Heart left ventricle (tissue), 16 donors: Measurements from ENCODE around the gene RPS2. TPM values are rescaled to one million over a fixed set of nuclear protein-coding genes. Genes with fewer than 3 reads are reported as not detected.
A peak's percentile ranks its signal among the peaks of the same experiment; 100 is the strongest.

ENCODE experiments used
- ATAC-seq, 4 donors: fragments of 200-7000 bp; cut with Tn5 transposase; one replicate each; pipeline ENCODE4 v1.9.1; 2020 to 2022; ENCODE audit warnings: moderate library complexity in 4 of 4, mild to moderate bottlenecking in 3 of 4, moderate number of reproducible peaks in 1 of 4
- DNase-seq, 5 donors: peaks; one replicate each; pipeline ENCODE4 v3.0.0-alpha.2; 2020
- H3K27ac ChIP-seq, 12 donors: fragments of 200-600 bp; sonication (generic) in 4 of 12; one replicate each; pipeline versions ENCODE4 v1.5.0 to v1.8.0; 2016 to 2022; ENCODE audit warnings: mild to moderate bottlenecking in 2 of 12
- H3K27me3 ChIP-seq, 9 donors: fragments of 200-600 bp; sonication (generic) in 2 of 9; one replicate each; pipeline versions ENCODE4 v1.5.1 to v1.8.0; 2016 to 2022; ENCODE audit warnings: mild to moderate bottlenecking in 3 of 9
- H3K36me3 ChIP-seq, 9 donors: fragments of 200-600 bp; sonication (generic) in 2 of 9; one replicate each; pipeline versions ENCODE4 v1.5.0 to v1.8.0; 2018 to 2022; ENCODE audit warnings: mild to moderate bottlenecking in 2 of 9
- H3K4me1 ChIP-seq, 12 donors: fragments of 200-600 bp; sonication (generic) in 4 of 12; one replicate each; pipeline versions ENCODE4 v1.5.0 to v1.8.0; 2016 to 2022; ENCODE audit warnings: mild to moderate bottlenecking in 3 of 12
- H3K4me3 ChIP-seq, 12 donors: fragments of 200-600 bp; sonication (generic) in 4 of 12; one replicate each; pipeline versions ENCODE4 v1.5.0 to v1.8.0; 2017 to 2022; ENCODE audit warnings: mild to moderate bottlenecking in 9 of 12, moderate library complexity in 4 of 12
- H3K9me3 ChIP-seq, 12 donors: fragments of 200-600 bp; sonication (generic) in 4 of 12; one replicate each; pipeline versions ENCODE4 v1.5.0 to v1.8.0; 2016 to 2022; ENCODE audit warnings: mild to moderate bottlenecking in 1 of 12
- POLR2A ChIP-seq, 2 donors: fragments of 450-650 bp; IDR thresholded peaks; one replicate each; pipeline ENCODE4 v1.6.1; 2017; ENCODE audit warnings: antibody characterized with exemption in 2 of 2, mild to moderate bottlenecking in 2 of 2, moderate library complexity in 2 of 2
- WGBS, 4 donors: extraction: QIAGEN DNeasy Blood & Tissue Kit in 2 of 4; methylation state at CpG; one replicate each; pipeline versions ENCODE4 v1.1.5 to v1.1.7; 2013 to 2018; 5-methylcytosine and 5-hydroxymethylcytosine counted together
- intact Hi-C, 10 donors: fragments of 100-400 bp; cut with DNase I; formaldehyde crosslinking; loops; one replicate each; pipeline versions ENCODE4 v1.11.1 to v1.14.2; 2022
- polyA plus RNA-seq, 2 donors: library from polyadenylated mRNA; stranded (reverse); fragments of 200-250 nt; gene quantifications; one replicate each; pipeline ENCODE4 v1.2.3, GENCODE V29; 2013
- total RNA-seq, 9 donors: library from RNA; depleted of rRNA in 2 of 9; stranded (reverse); fragments of >200 nt in 2 of 9; fragmentation: NEBNext Ultra II Directional in 3 of 9; extraction: Animal tissue kit (Norgen Biotek cat#: 25700) in 3 of 9; gene quantifications; one replicate each; pipeline versions ENCODE4 v1.1.0 to v1.2.4, GENCODE V29; 2016 to 2023
- TF ChIP-seq, protein P1 (sequence below), 12 donors: fragments of 200-600 bp; sonication (generic) in 4 of 12; IDR thresholded peaks; one replicate each; pipeline versions ENCODE4 v1.5.0 to v1.8.0; 2018 to 2022; ENCODE audit warnings: antibody characterized with exemption in 12 of 12, mild to moderate bottlenecking in 5 of 12
- donor health status: ischemic (EF 13 %, LVEDD 7.1; RV severe dilation, severe dysfunction).
- donor health status: healthy with polysubstance abuse.
- donor health status: DM: no; HTN: yes; CAD: no.
- donor health status: DM: no; HTN: no; CAD: no.
- donor health status: ischemic (EF 25% LVEDD 6.9; RV normal size, moderate dysfunction).
- donor health status: ischemic (EF 25% LVEDD 5.7; RV mildly dilated, moderate dysfunction).
- donor health status: healthy.
- donor health status: DM: yes; HTN: yes; CAD: no.
- donor health status: ischemic (EF 35%, LVEDD 5.7; RV mildly dilated, moderate dysfunction).
- donor health status: nonischemic (EF 11% LVEDD 7.7; RV severe dilation, severe dysfunction).
- donor health status: DM: yes; HTN: yes; CAD: no.
- donor health status: PGD.
- donor health status: ischemic (EF 29% LVEDD 5.4; RV normal size, mild dysfunction).
- donor health status: nonischemic (EF 23%, LVEDD 6.1; RV moderate dilation, normal function).

Gene RPS2
- total and polyA plus RNA-seq, 11 donors = 673 to 2,484 (median 1,002) TPM

DNA sequence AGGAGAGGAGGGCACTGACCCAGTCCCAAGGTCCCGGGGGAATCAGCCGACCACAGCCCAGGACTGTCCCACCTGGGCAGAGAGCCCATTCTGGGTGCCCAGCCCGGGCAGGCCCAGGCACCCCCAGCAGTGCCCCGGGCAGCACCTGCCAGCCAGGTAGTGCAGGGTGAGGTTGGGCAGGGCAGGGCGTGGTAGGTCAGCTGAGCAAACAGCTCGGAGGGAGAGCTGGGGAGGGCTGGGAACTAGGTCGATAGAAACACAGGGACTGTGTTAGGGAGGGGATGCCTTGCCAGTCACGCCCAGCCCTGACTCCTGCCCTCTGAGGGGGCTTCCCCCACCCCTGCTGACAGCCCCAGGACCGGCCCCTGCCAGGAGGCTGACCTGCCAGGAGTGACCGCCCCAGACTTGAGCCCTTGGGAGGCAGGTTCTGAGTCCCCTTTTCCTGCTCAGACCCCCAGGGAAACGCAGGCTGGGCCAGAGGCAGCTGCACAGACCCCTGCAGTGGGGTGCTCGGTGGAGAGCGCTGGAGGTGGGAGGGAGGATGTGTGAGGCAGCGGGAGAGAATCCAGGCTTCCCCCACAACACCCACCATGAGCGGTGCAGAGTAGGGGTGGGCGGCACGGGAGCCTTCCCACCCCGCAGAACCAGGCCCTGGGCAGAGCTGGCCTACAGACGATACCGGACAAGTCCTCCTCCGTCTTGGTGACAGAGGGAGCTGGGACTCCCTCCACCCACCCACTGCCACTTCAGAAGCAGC lies 51.1 kb downstream of the RPS2 start:
- H3K27me3 ChIP-seq = peaks cover 14 to 68% (median 42%) of the 10 kb centered on the region in 9 donors

DNA sequence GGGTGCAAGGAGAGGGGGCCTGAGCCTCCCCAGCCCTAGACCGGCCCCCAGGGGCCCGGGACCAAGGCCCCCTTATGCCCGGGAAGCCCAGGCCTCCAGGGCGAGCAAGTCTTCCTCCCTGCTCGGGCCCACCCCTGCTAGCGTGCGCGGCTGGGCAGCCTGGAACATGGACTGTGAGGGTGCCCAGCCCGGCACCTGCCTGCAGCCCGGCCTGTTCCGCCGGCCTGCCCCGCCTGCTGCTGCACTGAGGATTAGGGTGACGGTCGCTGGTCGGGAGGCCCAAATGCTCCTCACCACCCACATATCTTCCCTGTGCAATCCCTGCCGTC lies 52.4 kb downstream of the RPS2 start:
- ATAC-seq (no peak), DNase-seq (no peak)
- no peaks in the 10 kb centered on the region for H3K4me1 ChIP-seq
- H3K27me3 ChIP-seq = peaks cover 10 to 70% (median 39%) of the 10 kb centered on the region in 9 donors
- intact Hi-C loops = loop anchor here in 1 of 10 donors (5.0 kb wide), 1 partner anchor 35 kb away; no protein-coding TSS in a partner anchor
- WGBS, 4 donors = 80 to 87% (median 86%) methylated on average over 13 to 17 of the region's 17 CpGs
- no peaks in the 10 kb centered on the region for H3K36me3 ChIP-seq
- H3K4me3 ChIP-seq = no peak overlapping the region
- H3K9me3 ChIP-seq = no peaks in the 10 kb centered on the region
- TF ChIP-seq, protein P1, sequence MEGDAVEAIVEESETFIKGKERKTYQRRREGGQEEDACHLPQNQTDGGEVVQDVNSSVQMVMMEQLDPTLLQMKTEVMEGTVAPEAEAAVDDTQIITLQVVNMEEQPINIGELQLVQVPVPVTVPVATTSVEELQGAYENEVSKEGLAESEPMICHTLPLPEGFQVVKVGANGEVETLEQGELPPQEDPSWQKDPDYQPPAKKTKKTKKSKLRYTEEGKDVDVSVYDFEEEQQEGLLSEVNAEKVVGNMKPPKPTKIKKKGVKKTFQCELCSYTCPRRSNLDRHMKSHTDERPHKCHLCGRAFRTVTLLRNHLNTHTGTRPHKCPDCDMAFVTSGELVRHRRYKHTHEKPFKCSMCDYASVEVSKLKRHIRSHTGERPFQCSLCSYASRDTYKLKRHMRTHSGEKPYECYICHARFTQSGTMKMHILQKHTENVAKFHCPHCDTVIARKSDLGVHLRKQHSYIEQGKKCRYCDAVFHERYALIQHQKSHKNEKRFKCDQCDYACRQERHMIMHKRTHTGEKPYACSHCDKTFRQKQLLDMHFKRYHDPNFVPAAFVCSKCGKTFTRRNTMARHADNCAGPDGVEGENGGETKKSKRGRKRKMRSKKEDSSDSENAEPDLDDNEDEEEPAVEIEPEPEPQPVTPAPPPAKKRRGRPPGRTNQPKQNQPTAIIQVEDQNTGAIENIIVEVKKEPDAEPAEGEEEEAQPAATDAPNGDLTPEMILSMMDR (IDR thresholded peaks at IDR 0.05) = no peak
- TF ChIP-seq POLR2A (IDR thresholded peaks at IDR 0.05) = no peak
- H3K27ac ChIP-seq = no peak overlapping the region

More for the DNA sequence above, 51.1 kb downstream of the RPS2 start:
- Histone ChIP-seq H3K4me1 (peaks cover 0 to 10% (median 0%) of the 10 kb centered on the region in 12 donors), H3K27ac (no peak overlapping the region), H3K4me3 (no peak overlapping the region), H3K36me3 (no peaks in the 10 kb centered on the region), H3K9me3 (no peaks in the 10 kb centered on the region)
- peak in 2 of 4 donors; percentile 14 to 21 for ATAC-seq
- WGBS, 4 donors = 42 to 63% (median 51%) methylated on average over 8 to 21 of the region's 21 CpGs
- TF ChIP-seq, protein P1 (IDR thresholded peaks at IDR 0.05) = no peak
- no peak for TF ChIP-seq POLR2A (IDR thresholded peaks at IDR 0.05)
- intact Hi-C loops = loop anchor here in 1 of 10 donors (5.0 kb wide), 1 partner anchor 36 kb away; no protein-coding TSS in a partner anchor
- DNase-seq = no peak

Other genes with a start within 250 kb of the RPS2 start
- 10 to 100 TPM; 24.4 to 68.3 (median 31.3) TPM for gene NME3, start 193.3 kb downstream of the RPS2 start, total RNA-seq
- 10 to 100 TPM; 27.4 to 86.4 TPM for gene NME3, start 193.3 kb downstream of the RPS2 start, polyA plus RNA-seq
- gene EME2, start 192.0 kb downstream of the RPS2 start, total RNA-seq = 10 to 100 TPM in 2 of 9 donors, 1 to 10 TPM in 7; 3.4 to 12.9 (median 6.0) TPM
- 1 to 10 TPM; 3.6 to 7.8 TPM for gene EME2, start 192.0 kb downstream of the RPS2 start, polyA plus RNA-seq
- 100 to 1,000 TPM in 2 of 9 donors, 10 to 100 TPM in 7; 58.0 to 123 (median 79.3) TPM for gene MRPS34, start 191.7 kb downstream of the RPS2 start, total RNA-seq
- gene MRPS34, start 191.7 kb downstream of the RPS2 start, polyA plus RNA-seq = 100 to 1,000 TPM; 117 to 118 TPM
- 100 to 1,000 TPM in 1 of 9 donors, 10 to 100 TPM in 8; 25.8 to 100 (median 31.8) TPM for gene SPSB3, start 182.3 kb downstream of the RPS2 start, total RNA-seq
- 10 to 100 TPM; 44.5 to 52.0 TPM for gene SPSB3, start 182.3 kb downstream of the RPS2 start, polyA plus RNA-seq
- 10 to 100 TPM; 26.7 to 81.9 (median 30.1) TPM for gene NUBP2, start 181.9 kb downstream of the RPS2 start, total RNA-seq
- gene NUBP2, start 181.9 kb downstream of the RPS2 start, polyA plus RNA-seq = 10 to 100 TPM; 41.2 to 63.1 TPM
- gene IGFALS, start 171.1 kb downstream of the RPS2 start, total RNA-seq = under 1 TPM in 2 of 9 donors, not detected in 7; 0.12 to 0.38 TPM
- under 1 TPM in 1 of 2 donors, not detected in 1; 0.23 TPM for gene IGFALS, start 171.1 kb downstream of the RPS2 start, polyA plus RNA-seq
- gene HAGH, start 138.0 kb downstream of the RPS2 start, total RNA-seq = 100 to 1,000 TPM; 111 to 358 (median 165) TPM
- 100 to 1,000 TPM; 155 to 226 TPM for gene HAGH, start 138.0 kb downstream of the RPS2 start, polyA plus RNA-seq
- gene FAHD1, start 137.6 kb downstream of the RPS2 start, total RNA-seq = 10 to 100 TPM; 19.2 to 83.8 (median 28.4) TPM
- gene FAHD1, start 137.6 kb downstream of the RPS2 start, polyA plus RNA-seq = 10 to 100 TPM; 46.8 to 47.4 TPM
- not detected for gene MEIOB, start 92.7 kb downstream of the RPS2 start, total RNA-seq
- gene MEIOB, start 92.7 kb downstream of the RPS2 start, polyA plus RNA-seq = not detected
- gene HS3ST6, start 46.4 kb downstream of the RPS2 start, total RNA-seq = not detected
- gene HS3ST6, start 46.4 kb downstream of the RPS2 start, polyA plus RNA-seq = not detected
- 10 to 100 TPM; 12.4 to 49.2 (median 31.1) TPM for gene MSRB1, start 21.6 kb downstream of the RPS2 start, total RNA-seq
- 10 to 100 TPM; 48.4 to 70.2 TPM for gene MSRB1, start 21.6 kb downstream of the RPS2 start, polyA plus RNA-seq
- gene RPL3L, start 10.1 kb downstream of the RPS2 start, total RNA-seq = 100 to 1,000 TPM; 117 to 279 (median 216) TPM
- 100 to 1,000 TPM in 1 of 2 donors, 10 to 100 TPM in 1; 86.5 to 180 TPM for gene RPL3L, start 10.1 kb downstream of the RPS2 start, polyA plus RNA-seq
- gene NDUFB10, start 5.3 kb downstream of the RPS2 start, total RNA-seq = 1,000 to 10,000 TPM in 2 of 9 donors, 100 to 1,000 TPM in 7; 316 to 1,519 (median 542) TPM
- 1,000 to 10,000 TPM in 1 of 2 donors, 100 to 1,000 TPM in 1; 732 to 1,618 TPM for gene NDUFB10, start 5.3 kb downstream of the RPS2 start, polyA plus RNA-seq
- gene RNF151, start 2.0 kb upstream of the RPS2 start, total RNA-seq = not detected
- gene RNF151, start 2.0 kb upstream of the RPS2 start, polyA plus RNA-seq = not detected
- gene TBL3, start 7.2 kb upstream of the RPS2 start, total RNA-seq = 10 to 100 TPM; 19.3 to 68.7 (median 21.5) TPM
- gene TBL3, start 7.2 kb upstream of the RPS2 start, polyA plus RNA-seq = 10 to 100 TPM; 57.9 to 59.5 TPM
- not detected for gene NOXO1, start 16.6 kb upstream of the RPS2 start, total RNA-seq
- under 1 TPM; 0.06 to 0.15 TPM for gene NOXO1, start 16.6 kb upstream of the RPS2 start, polyA plus RNA-seq
- 10 to 100 TPM; 18.0 to 29.9 (median 23.5) TPM for gene GFER, start 19.4 kb upstream of the RPS2 start, total RNA-seq
- 10 to 100 TPM; 36.6 to 51.1 TPM for gene GFER, start 19.4 kb upstream of the RPS2 start, polyA plus RNA-seq
- 1 to 10 TPM in 3 of 9 donors, under 1 TPM in 6; 0.19 to 1.3 (median 0.86) TPM for gene SYNGR3, start 25.1 kb upstream of the RPS2 start, total RNA-seq
- 1 to 10 TPM in 1 of 2 donors, under 1 TPM in 1; 0.53 to 2.7 TPM for gene SYNGR3, start 25.1 kb upstream of the RPS2 start, polyA plus RNA-seq
- gene ZNF598, start 45.0 kb upstream of the RPS2 start, total RNA-seq = 10 to 100 TPM; 10.9 to 47.4 (median 17.0) TPM
- 10 to 100 TPM in 1 of 2 donors, 1 to 10 TPM in 1; 9.4 to 33.8 TPM for gene ZNF598, start 45.0 kb upstream of the RPS2 start, polyA plus RNA-seq
- under 1 TPM in 1 of 9 donors, not detected in 8; 0.69 TPM for gene NPW, start 55.0 kb upstream of the RPS2 start, total RNA-seq
- gene NPW, start 55.0 kb upstream of the RPS2 start, polyA plus RNA-seq = under 1 TPM in 1 of 2 donors, not detected in 1; 0.19 TPM
- 100 to 1,000 TPM; 124 to 496 (median 227) TPM for gene NHERF2, start 62.1 kb upstream of the RPS2 start, total RNA-seq
- gene NHERF2, start 62.1 kb upstream of the RPS2 start, polyA plus RNA-seq = 100 to 1,000 TPM; 213 to 396 TPM
- 10 to 100 TPM in 7 of 9 donors, 1 to 10 TPM in 2; 9.0 to 25.0 (median 11.7) TPM for gene NTHL1, start 83.0 kb upstream of the RPS2 start, total RNA-seq
- gene NTHL1, start 83.0 kb upstream of the RPS2 start, polyA plus RNA-seq = 10 to 100 TPM; 13.1 to 32.3 TPM
- 10 to 100 TPM; 48.4 to 94.5 (median 70.4) TPM for gene TSC2, start 83.2 kb upstream of the RPS2 start, total RNA-seq
- gene TSC2, start 83.2 kb upstream of the RPS2 start, polyA plus RNA-seq = 10 to 100 TPM; 33.3 to 44.8 TPM
- gene PKD1, start 171.1 kb upstream of the RPS2 start, total RNA-seq = 100 to 1,000 TPM in 6 of 9 donors, 10 to 100 TPM in 3; 64.9 to 441 (median 110) TPM
- gene PKD1, start 171.1 kb upstream of the RPS2 start, polyA plus RNA-seq = 100 to 1,000 TPM in 1 of 2 donors, 10 to 100 TPM in 1; 90.6 to 105 TPM
- gene RAB26, start 183.8 kb upstream of the RPS2 start, total RNA-seq = 1 to 10 TPM in 4 of 9 donors, under 1 TPM in 5; 0.36 to 5.0 (median 0.75) TPM
- 1 to 10 TPM in 1 of 2 donors, under 1 TPM in 1; 0.28 to 3.3 TPM for gene RAB26, start 183.8 kb upstream of the RPS2 start, polyA plus RNA-seq
- 10 to 100 TPM; 20.2 to 40.2 (median 27.0) TPM for gene TRAF7, start 191.0 kb upstream of the RPS2 start, total RNA-seq
- gene TRAF7, start 191.0 kb upstream of the RPS2 start, polyA plus RNA-seq = 10 to 100 TPM; 12.2 to 39.5 TPM
- gene CASKIN1, start 231.8 kb upstream of the RPS2 start, total RNA-seq = 1 to 10 TPM in 8 of 9 donors, under 1 TPM in 1; 0.77 to 7.0 (median 2.1) TPM
- gene CASKIN1, start 231.8 kb upstream of the RPS2 start, polyA plus RNA-seq = 1 to 10 TPM in 1 of 2 donors, under 1 TPM in 1; 0.37 to 4.0 TPM
- 10 to 100 TPM; 19.8 to 49.0 (median 22.8) TPM for gene MLST8, start 240.6 kb upstream of the RPS2 start, total RNA-seq
- 10 to 100 TPM; 28.5 to 42.3 TPM for gene MLST8, start 240.6 kb upstream of the RPS2 start, polyA plus RNA-seq
- 10 to 100 TPM in 2 of 9 donors, 1 to 10 TPM in 7; 1.7 to 11.7 (median 5.5) TPM for gene BRICD5, start 246.0 kb upstream of the RPS2 start, total RNA-seq
- 1 to 10 TPM; 3.8 to 7.6 TPM for gene BRICD5, start 246.0 kb upstream of the RPS2 start, polyA plus RNA-seq